ENCODE measurements around the gene SLC22A13. TPM values are rescaled to one million over a fixed set of nuclear protein-coding genes. Genes with fewer than 3 reads are reported as not detected.

The SLC22A13 gene
- total and polyA plus RNA-seq, 10 of the 15 experiments (the other 5 are each of a cell fraction or from before 2014, with no cell fraction given), result 0.03 to 0.19 (median 0.11) TPM; not detected in 5

GRCh38 chr3:38313695-38314094 lies 48.1 kb downstream of the SLC22A13 start:
- Histone ChIP-seq H3K27ac (ENCODE audit: control insufficient read depth, insufficient read depth) (no peak overlapping the region), H3K79me2 (ENCODE audit: control insufficient read depth, insufficient read depth, low read length) (no peaks in the 10 kb centered on the region), H4K20me1 (ENCODE audit: control insufficient read depth, insufficient read depth) (no peaks in the 10 kb centered on the region), H3K4me2 (ENCODE audit: control insufficient read depth, insufficient read depth) (no peak overlapping the region), H2AFZ (ENCODE audit: control insufficient read depth, low read depth, low read length) (no peak overlapping the region), H3K27me3 (replicated peaks in 1 of 2; ENCODE audit: control insufficient read depth in 2 of 2, insufficient read depth in 2 of 2, low read length in 1 of 2) (peaks cover 0 to 3% of the 10 kb centered on the region in 2 experiments; a peak in 1 of 4 replicates), H3K4me3 (no peak overlapping the region), H3K36me3 (ENCODE audit: control insufficient read depth in 2 of 2, insufficient read depth in 2 of 2, low read length in 1 of 2) (no peaks in the 10 kb centered on the region), H3K9ac (ENCODE audit: control insufficient read depth, insufficient read depth, low read length) (no peak overlapping the region), H3K9me3 (replicated peaks; ENCODE audit: control insufficient read depth, insufficient read depth, low read length) (no peaks in the 10 kb centered on the region), H3K4me1 (ENCODE audit: control insufficient read depth, insufficient read depth, low read length) (no peaks in the 10 kb centered on the region)
- 32% methylated on average over 11 of the region's 11 CpGs for WGBS (ENCODE audit: insufficient coverage, insufficient replicate concordance, low lambda C conversion rate, missing lambda C conversion rate)
- CTCF ChIA-PET, result no interaction called here
- RAD21 ChIA-PET (ENCODE audit: unreplicated experiment), result no interaction called here
- in situ Hi-C loops (cut with MboI), result no loop called here
- FAIRE-seq, result no peak
- TF ChIP-seq POU2F2 (IDR thresholded peaks at IDR 0.05; ENCODE audit: borderline replicate concordance, low read depth, low read length) (no peak), IKZF1 (conservative IDR thresholded peaks at IDR 0.05) (no peak), IRF3 (IDR thresholded peaks at IDR 0.05) (no peak)
- TF ChIP-seq, protein P1, sequence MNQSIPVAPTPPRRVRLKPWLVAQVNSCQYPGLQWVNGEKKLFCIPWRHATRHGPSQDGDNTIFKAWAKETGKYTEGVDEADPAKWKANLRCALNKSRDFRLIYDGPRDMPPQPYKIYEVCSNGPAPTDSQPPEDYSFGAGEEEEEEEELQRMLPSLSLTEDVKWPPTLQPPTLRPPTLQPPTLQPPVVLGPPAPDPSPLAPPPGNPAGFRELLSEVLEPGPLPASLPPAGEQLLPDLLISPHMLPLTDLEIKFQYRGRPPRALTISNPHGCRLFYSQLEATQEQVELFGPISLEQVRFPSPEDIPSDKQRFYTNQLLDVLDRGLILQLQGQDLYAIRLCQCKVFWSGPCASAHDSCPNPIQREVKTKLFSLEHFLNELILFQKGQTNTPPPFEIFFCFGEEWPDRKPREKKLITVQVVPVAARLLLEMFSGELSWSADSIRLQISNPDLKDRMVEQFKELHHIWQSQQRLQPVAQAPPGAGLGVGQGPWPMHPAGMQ (IDR thresholded peaks at IDR 0.05; ENCODE audit: borderline replicate concordance), result no peak
- intact Hi-C loops (cut with micrococcal nuclease; ENCODE audit: unreplicated experiment), result no loop called here
- no peak for ATAC-seq
- SMC1A ChIA-PET (ENCODE audit: uncharacterized antibody, unreplicated experiment), result no interaction called here
- no TSS peak for BruUV-seq (replicated peaks)
- POLR2A ChIA-PET, result no interaction called here
- DNase-seq (ENCODE audit: low read depth, low spot score), result no peak

- DNase-seq (ENCODE audit: low read depth, low spot score) (no peak), ATAC-seq (no peak), FAIRE-seq (no peak)
- POLR2A ChIA-PET, result no interaction called here
- no peaks in the 10 kb centered on the region for H3K4me1 ChIP-seq (ENCODE audit: control insufficient read depth, insufficient read depth, low read length)
- RAD21 ChIA-PET (ENCODE audit: unreplicated experiment), result no interaction called here
- no peak overlapping the region for H3K4me2 ChIP-seq (ENCODE audit: control insufficient read depth, insufficient read depth)
- intact Hi-C loops (cut with micrococcal nuclease; ENCODE audit: unreplicated experiment) (no loop called here), in situ Hi-C loops (cut with MboI) (no loop called here)
- 25% methylated on average over 4 of the region's 4 CpGs for WGBS (ENCODE audit: insufficient coverage, insufficient replicate concordance, low lambda C conversion rate, missing lambda C conversion rate)
- no peaks in the 10 kb centered on the region for H3K79me2 ChIP-seq (ENCODE audit: control insufficient read depth, insufficient read depth, low read length)
- no TSS peak for BruUV-seq (replicated peaks)
- H3K9ac ChIP-seq (ENCODE audit: control insufficient read depth, insufficient read depth, low read length), result no peak overlapping the region
- H3K9me3 ChIP-seq (replicated peaks; ENCODE audit: control insufficient read depth, insufficient read depth, low read length), result no peaks in the 10 kb centered on the region
- SMC1A ChIA-PET (ENCODE audit: uncharacterized antibody, unreplicated experiment), result no interaction called here
- no peak overlapping the region for H2AFZ ChIP-seq (ENCODE audit: control insufficient read depth, low read depth, low read length)
- no peak overlapping the region for H3K27ac ChIP-seq (ENCODE audit: control insufficient read depth, insufficient read depth)
- H3K36me3 ChIP-seq (ENCODE audit: control insufficient read depth in 2 of 2, insufficient read depth in 2 of 2, low read length in 1 of 2), result no peaks in the 10 kb centered on the region
- no peak for TF ChIP-seq TCF7 (IDR thresholded peaks at IDR 0.05; ENCODE audit: borderline replicate concordance)
- no peak for TF ChIP-seq ZNF274 (IDR thresholded peaks at IDR 0.05; ENCODE audit: insufficient read depth, insufficient read length)
- H3K4me3 ChIP-seq, result no peak overlapping the region
- peaks cover 0 to 3% of the 10 kb centered on the region in 2 experiments; a peak in 1 of 4 replicates for H3K27me3 ChIP-seq (replicated peaks in 1 of 2; ENCODE audit: control insufficient read depth in 2 of 2, insufficient read depth in 2 of 2, low read length in 1 of 2)
- CTCF ChIA-PET, result no interaction called here
- H4K20me1 ChIP-seq (ENCODE audit: control insufficient read depth, insufficient read depth), result no peaks in the 10 kb centered on the region
These were observed 48.6 kb downstream of the SLC22A13 start for GRCh38 chr3:38314112-38314763.
